GM21529 (cell line): ENCODE results near the gene GLI2.

Source experiments
- ATAC-seq: cut with Tn5 transposase; IDR thresholded peaks from one replicate; pipeline ENCODE4 v1.9.1; 2021; ENCODE audit not compliant: unreplicated experiment

The GLI2 gene

DNA sequence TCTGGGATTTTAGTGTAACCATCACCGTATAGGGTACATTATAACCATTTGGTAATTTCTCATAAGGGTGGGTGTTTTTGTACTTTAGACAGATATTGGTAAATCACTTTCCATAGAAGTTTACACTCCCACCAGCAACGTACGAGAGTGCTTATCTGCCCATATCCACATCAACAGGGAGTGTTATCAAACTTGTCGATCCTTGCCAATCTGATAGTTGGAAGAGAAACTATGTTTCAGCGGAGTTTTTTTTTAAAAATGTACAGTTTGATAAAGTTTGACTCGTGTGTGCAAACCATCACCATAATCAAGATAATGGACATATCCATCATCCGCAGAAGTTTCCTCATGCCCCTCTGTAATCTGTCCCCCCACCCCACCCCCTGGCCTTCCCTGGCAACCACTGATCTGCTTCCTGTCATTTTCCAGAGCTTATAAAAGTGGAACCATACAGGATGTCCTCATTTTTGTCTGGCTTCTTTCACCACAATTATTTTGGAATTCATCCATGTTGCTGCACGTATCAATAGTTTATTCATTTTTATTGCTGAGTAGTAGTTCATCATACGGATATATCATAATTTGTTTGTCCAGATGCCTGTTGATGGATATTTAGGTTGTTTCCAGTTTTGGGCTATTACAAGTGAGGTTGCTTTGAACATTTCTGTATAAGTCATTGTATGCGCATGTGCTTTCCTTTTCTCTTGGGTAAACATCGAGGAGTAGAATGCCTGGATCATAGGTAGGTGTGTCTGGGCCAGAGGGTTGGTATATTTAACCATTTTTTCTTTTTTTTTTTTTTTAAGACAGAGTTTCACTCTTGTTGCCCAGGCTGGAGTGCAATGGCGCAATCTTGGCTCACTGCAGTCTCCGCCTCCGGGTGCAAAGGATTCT lies 18.6 kb downstream of the GLI2 start:
- ATAC-seq, result no peak

DNA sequence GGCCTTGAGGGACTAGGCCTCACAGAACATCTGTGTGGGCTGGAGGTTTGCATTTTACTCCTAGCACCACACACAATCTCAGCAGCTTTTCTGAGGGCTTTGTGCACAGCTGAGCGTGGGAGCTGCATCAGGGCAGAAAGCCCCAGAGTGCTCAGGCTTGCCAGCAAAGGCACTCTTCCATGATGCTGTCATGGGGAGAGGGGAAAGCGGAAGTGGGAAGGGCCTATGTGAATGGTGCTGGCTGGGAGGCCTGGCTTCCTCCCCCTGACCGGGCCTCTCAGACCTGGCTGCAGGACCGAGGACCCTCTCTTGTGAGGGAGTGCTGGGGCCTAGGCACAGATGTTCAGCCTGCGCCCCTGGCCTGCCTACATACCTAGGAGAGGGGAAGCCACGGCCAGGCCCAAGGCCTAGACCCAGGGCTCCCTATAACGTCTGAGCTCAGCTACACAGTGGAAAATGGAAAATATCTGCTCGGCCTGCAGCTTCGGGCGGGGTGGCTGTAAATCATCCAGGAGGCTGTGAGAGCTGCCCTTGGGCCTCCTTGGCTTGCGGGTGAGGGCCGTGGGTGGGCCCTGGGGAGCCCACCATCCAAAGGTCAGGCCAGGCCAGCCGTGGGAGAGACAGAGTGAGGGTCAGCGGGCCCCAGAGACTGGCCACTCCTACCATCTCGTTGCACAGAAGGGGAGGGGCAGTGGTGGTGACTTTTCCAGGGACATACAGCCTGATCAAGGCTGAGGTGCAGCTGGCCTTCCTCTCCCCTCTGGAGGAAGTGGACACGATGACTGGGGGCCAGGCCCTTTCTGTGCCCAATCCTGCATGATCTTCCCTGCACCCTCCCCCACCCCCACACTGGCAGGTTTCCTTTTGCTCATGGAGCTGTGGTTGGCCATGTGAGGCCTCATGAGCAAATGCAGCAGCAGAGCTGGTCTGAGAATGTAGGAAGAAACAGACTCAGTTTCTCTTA lies 22.8 kb downstream of the GLI2 start:
- ATAC-seq, result no peak

DNA sequence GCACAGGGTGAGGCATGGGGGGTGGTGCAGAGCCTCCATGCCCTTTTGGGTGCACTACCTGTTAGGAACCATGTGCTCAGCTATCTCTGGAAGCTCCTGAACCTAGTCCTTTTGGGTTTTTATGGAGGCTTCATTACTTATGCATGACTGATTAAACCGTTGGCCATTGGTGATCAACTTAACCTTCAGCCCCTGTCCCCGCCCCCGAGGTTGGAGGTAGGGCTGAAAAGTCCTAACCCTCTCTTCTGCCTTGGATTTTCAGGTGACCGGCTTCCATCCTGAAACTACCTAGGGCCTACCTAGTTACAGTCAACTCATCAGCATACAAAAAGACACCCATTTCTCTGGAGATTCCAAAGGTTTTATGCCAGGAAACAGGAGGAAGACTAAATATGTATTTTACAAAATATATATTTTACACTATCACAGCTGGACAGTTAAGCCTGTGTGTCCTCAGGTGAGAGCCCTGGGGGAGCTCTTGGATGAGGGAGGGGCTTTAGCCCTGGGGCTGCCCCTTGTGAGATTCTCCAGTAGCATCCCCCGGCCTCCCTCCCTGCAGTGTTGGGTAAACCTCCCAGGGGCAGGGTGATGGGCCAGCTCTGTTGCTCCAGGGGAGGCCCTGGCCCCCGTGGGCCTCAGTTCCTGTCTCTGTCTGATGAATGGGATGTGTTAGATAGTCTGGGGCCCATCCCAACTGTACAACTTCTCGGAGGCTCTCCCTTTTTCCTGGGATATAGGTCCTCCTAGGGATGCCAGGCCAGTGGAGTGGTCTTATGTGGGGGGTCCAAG lies 24.1 kb downstream of the GLI2 start:
- no peak for ATAC-seq

DNA sequence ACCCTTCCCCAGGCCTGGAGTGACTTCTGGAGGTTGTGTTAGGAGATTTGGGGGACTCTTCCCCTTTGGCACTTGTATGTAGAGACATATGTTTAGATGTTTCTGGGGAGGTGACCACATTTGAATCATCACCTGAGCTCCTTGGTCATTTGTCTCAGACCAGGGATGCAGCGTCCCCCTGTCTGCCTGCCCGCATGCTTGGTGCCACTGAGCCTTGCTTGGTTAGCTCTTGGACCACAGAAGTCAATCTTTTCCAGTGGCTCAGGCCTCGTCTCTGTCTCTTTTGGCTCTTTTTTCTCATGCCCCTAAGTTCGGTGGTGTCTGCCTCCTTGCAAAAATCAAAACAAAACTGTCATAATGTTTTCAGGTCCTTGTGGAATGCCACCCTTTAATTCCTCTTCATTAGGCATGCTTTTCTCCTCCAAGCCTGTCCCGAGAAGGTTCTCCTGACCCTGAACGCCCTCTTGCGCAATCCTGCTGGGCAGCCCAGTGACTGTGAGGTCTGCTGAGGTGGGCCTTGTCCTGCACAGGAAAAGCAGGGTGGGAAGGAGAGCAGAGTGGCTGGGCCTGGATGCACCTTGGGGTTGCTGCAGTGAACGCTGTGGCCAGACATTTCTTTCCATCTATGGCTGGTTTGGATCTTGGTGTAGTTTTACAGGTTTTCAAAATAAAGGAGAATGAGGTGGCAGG lies 24.9 kb downstream of the GLI2 start:
- no peak for ATAC-seq

DNA sequence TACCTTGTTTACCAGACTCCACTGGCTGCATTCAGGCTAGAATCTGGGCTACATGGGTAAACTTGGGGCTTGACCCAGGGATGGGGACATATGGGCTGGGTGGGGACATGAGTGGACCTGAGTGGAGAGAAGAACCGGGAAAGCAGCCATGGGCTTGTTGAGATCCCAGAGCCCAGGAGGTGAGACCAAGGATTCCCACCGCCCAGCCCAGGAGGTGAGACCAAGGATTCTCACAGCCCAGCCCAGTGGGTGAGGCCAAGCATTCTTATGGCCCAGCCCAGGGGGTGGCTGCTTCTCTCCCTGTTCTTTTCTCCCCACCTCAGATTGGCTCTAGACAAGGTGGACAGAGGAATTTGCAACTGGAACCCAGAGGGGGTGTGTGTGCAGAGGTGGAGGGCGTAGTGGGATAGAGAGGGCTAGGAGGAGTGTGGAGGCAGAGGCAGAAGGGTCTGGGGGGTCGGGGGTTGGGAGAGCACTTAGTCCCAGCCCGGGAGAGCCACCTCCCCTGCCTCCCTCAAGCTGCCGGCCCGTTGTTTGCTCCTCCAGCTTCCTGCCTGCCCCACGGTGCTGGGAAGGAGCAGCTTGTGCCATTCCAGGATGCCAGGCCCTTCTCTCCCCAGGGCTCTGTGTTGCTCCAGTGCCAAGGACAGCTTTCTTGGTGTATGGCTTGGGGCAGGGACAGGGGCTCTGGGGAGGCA lies 25.6 kb downstream of the GLI2 start:
- no peak for ATAC-seq

DNA sequence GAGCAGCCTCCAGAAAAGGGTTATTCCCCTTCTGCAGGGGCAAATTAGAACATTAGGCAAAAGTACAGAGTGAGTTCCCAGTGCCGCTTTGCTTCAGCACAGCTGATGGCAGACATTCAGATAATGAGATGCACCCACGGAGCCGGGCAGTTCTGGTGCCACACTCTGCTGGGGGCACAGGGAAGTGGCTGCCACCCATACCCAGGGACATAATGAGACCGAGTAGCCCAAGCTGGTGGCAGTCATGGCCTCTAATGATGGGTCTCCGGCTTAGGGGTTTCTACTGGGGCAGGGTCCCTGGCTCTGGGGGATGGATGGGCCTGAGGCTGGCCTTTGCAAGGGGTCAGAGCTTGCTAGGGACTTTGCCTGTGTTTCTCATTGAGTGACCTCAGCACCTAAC lies 26.2 kb downstream of the GLI2 start:
- ATAC-seq, result no peak

DNA sequence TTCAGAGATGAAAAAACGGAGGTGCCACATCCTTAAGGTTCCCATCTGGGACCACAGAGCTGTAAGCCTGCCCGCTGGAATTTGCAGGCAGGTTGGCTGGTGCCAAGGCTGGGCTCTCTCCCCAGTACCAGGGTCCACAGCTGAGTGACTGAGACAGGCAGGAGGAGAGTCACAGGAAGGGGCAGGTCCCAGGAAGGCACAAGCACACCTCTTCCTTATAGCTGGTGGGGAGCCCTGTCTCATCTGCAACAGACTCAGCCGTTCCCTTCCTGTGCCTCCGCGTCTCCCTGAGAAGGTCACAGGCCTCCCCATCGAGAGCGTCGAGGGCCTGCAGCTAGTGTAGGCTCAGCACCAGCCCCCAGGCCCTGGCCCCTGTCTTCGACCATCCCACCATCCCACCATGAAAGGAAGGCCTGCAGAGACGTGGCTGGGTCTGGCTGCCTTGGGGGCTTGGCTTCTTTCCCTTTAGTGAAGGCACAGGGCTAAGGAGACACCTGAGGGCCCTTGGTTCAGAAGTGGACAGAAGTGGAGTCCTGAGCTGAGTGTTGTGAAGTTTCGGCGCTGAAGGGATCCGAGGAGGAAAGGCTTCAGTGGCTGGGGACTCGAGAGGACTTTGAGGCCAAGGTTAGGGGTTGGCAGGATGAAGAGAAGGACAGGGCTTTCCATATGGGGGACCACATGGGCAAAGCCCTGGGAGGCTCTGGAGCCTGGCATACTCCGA lies 26.8 kb downstream of the GLI2 start:
- ATAC-seq, result no peak

DNA sequence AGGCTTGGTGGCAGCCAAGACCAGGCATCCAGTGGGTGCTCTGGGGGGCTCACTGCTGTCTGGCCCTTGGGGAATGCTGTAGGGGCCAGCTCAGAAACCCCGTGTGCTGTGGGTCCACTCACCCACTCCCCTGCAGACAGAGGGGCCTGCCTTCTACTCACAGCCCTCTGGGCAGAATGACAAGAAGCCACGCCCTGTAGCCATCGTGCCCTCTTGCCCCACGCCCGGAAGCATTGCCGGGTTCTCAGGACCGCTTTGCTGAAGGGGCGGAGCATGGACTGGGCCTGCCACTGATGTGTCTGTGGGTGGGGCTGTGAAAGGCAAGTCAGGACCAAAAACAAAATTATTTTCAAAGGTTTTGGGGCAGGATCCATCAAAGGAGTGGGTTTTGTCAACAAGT lies 27.8 kb downstream of the GLI2 start:
- no peak for ATAC-seq

DNA sequence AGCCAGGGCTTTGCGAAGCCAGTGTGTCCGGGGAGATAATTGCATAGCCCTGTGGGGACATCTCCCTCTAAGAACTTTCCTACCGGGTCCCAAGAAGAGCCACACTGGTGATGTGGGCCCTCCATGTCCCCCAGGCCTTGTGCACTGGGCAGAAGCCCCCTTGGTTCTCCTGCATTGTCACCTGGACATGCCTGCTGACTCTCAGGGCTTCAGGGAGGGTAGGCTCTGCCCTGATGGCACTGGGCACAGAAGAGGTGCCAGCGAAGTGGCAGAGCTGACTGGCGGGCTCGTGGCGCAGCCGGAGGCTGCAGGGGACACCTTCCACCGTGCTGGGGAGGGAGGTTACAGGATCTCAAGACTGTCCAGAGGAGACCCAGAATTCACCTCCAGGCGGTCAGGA lies 28.3 kb downstream of the GLI2 start:
- no peak for ATAC-seq

DNA sequence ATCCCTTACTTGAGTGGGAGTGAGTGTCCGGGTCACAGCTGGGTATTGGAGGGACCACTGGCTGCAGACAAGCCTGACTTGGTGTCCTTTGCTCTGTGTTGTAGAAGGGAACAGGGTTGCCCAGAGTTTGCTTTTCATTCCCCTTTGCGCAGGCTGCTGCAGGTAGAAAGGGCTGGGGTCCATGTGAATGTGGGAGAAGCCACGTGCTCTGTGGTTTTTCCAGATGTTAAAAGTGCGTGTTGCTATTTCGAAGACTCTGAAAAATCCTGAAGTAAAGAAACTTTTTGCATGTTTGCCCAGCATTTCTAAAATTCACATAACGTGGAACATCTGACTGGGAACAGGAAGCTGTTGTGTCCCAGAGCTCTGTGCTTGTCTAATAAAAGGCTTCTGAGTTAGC lies 28.8 kb downstream of the GLI2 start:
- no peak for ATAC-seq

DNA sequence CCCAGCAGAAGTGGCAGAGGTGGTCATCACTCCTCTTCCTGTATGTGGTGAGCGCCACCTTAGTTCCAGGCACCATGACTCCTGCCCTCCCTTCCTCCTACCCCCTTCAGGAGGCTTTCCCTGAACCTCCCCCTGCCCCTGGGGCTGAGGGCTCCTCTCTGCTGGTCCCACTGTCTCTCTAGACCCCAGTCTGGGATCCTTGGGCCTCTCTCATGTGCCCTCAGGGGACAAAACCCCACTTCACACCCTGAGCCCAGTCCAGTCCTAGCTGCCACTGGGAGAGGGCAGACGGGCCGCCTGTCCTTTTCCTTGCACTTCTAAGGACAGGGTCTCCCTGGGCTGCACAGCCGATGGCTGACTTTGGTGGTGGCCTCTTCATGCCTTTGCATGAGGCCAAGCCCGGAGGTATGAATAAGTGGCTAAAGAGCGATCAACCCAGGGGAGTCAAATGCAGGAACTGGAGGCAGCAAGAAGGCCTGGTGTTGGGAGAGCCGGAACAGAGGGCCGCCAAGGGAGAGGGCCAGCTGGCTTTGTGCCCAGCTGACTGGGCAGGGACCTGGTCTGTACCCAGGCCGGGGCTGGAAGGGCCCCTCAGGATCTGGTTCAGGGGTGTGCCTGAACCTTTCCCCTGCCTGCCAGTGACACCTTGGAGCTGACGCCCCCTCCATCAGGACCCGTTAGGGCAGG lies 29.5 kb downstream of the GLI2 start:
- no peak for ATAC-seq

DNA sequence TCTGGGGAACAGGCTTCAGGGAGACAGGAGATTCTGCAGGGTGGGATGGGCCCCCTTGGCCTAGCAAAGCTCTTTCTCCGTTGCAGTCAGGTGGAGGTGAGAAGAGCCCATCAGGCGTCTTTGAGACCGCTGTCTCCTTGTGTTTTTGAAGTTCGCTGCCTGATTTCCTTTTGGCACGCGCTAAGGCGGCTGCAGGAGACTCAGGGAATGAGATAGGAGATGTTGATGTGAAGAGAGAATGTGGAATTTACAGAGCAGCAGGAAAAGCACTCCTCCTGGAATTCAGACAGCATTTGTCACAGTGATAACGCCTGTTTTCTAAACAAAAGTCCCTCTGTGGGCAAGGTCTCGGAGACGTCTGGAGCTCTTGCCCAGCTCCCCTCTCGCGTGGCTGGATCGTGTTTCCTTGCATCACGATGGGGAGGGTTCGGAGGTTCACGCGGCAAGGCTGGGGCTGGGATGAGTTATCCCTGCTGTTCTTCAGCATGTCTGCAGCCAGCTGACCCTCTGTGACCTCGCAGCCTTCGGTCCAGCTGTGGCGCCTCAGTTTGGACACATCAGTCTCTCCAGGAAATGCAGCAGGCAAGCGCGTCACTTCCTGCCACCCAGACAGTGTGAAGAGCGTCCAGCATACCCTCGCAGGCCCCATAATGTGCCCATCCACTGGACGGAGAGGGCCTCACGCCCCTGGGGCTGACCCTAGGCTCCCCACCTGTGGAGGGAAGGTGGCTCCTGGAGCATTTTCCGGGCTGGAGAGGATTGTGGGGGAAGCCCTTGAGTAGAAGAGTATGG lies 30.2 kb downstream of the GLI2 start:
- ATAC-seq, result no peak

DNA sequence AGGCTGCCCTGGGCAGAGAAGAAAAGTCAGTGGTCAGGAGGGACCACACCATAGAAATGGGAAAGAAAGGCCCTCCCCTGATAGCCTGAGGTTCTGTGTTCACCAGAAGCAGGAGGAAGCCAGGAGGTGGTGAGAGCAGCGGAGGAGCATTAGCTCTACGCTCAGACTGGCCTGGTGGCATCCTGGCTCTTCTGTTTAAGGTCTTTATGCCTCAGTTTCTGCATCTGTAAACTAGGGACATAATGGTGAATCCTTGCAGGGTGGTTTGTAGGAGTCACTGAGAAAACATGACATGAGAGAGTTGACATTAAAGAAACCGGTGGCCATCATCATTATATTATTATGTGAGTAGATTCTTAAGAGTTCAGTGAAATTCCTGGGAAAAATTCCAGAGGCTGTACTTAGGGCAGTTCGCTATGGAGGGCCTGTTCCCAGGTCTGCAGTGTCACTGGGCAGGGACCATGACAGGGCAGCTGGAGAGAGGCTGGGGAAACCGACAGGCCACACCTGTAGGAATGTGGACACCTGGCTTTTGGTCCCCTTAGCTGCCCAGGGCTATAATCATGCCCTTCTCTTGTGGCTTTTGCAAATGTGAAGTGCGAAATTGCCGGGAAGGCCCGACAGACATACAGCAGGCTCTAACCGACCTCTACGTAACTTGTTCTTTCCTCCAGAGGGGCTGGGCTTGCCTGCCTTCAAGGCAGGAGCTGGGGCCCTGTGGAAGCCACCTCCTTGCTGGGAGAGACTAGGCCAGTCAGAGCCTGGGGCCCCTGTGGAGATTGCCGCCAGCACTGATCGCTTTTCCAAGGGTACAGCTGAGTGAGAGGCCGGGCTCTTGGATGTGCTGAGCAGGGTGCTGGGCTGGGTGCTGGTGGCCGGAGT lies 31.0 kb downstream of the GLI2 start:
- no peak for ATAC-seq

DNA sequence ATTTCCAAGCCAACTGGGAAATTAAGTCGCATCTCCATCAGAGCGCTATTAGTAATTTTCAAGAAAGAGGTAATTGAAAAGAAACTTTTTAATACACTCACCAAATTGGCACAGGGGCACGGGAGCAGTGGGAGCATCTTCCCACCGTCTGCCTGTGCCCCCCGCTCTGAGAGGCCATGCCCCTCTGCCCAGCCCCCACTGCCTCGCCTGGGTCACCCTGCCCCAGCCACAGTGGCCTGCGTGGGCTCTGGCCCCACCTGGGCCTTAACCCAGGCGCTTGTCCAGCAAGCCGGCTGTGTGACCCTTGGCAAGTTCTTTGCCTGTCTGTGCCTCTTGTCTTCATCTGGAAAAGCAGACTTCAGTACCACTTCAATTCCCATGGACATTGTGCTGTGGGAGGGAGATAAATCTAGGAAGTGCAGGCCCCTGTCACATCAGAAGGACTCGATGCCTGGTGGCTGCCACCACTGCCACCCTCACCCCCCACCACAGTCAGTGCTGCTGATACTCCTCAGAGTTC lies 31.9 kb downstream of the GLI2 start:
- ATAC-seq, result no peak

DNA sequence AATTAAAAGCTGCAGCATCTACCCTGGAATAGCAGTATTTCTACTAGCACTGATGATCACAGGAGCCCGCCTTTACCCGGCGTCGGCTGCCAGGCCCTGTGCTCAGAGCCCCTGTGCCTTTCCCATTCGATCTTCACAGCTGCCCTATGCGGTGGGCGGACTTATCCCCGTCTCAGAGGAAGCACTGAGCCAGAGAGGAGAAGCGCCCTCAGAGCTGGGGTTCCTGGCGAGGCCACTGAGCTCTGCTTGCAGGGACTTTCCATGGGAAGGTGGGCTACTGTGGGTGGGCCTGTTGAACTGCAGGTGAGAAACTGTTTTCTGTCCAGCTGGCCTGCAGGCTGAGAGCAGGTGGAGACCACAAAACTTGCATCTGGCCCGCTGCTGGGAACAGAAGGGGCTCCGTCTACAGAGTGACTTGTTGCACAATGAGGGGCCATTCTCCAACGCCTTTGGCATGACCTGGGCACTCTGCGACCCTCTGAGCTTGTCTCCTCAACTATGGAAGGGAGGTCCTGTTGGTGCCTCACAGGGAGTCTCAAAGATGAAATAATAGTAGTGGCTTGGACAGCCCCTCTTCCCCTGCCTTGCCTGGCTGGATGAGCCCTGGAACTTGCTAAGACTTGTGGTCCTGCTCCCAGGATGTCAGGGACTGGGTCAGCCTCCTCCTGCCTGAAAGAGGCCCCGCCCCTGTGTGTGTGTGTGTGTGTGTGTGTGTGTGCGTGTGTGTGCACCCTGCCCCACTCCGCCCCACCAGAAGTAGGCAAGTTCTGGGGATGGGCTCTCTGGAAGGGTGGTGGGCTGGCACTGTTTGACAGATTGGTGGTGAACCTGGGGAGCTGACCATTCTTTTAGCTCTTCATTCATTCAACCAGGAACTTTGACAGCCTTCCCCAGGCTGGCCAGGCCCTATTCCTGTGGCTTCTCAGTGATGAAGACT lies 32.7 kb downstream of the GLI2 start:
- ATAC-seq, result no peak
